HG03280 (cell line): ENCODE results near the gene HSPA1A.
A peak's percentile ranks its signal among the peaks of the same experiment; 100 is the strongest.
"Not testable (repeated sequence)": the region's sequence is repeated elsewhere in the genome, so short reads cannot be mapped to it uniquely, and the experiment has no call there.

Experiments
- ATAC-seq: cut with Tn5 transposase; IDR thresholded peaks from one replicate; pipeline ENCODE4 v1.9.1; 2021; ENCODE audit warnings: mild to moderate bottlenecking, moderate library complexity; ENCODE audit not compliant: unreplicated experiment

HSPA1A gene

DNA sequence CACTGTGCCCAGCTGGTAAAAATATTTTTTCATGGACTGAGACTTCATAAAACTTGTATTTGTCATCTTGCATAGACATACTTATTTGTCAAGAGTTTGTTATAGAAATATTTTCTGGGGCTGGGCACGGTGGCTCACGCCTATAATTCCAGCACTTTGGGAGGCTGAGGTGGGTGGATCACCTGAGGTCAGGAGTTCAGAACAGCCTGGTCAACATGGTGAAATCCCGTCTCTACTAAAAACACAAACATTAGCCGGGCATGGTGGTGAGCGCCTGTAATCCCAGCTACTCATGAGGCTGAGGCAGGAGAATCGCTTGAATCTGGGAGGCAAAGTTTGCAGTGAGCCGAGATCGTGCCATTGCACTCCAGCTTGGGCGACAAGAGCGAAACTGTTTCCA is 6.7 kb upstream of the HSPA1A start:
- ATAC-seq, result not testable (repeated sequence)

- no peak for ATAC-seq
Measured at GRCh38 chr6:31811645-31812044, 3.7 kb upstream of the HSPA1A start.

- no peak for ATAC-seq
Measured at GRCh38 chr6:31813465-31813849, 1.9 kb upstream of the HSPA1A start.

GRCh38 chr6:31814677-31815024 is 692 bp upstream of the HSPA1A start:
- ATAC-seq, result peak; percentile 38

DNA sequence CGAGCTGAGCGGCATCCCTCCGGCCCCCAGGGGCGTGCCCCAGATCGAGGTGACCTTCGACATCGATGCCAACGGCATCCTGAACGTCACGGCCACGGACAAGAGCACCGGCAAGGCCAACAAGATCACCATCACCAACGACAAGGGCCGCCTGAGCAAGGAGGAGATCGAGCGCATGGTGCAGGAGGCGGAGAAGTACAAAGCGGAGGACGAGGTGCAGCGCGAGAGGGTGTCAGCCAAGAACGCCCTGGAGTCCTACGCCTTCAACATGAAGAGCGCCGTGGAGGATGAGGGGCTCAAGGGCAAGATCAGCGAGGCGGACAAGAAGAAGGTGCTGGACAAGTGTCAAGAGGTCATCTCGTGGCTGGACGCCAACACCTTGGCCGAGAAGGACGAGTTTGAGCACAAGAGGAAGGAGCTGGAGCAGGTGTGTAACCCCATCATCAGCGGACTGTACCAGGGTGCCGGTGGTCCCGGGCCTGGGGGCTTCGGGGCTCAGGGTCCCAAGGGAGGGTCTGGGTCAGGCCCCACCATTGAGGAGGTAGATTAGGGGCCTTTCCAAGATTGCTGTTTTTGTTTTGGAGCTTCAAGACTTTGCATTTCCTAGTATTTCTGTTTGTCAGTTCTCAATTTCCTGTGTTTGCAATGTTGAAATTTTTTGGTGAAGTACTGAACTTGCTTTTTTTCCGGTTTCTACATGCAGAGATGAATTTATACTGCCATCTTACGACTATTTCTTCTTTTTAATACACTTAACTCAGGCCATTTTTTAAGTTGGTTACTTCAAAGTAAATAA is 2.0 kb downstream of the HSPA1A start:
- not testable (repeated sequence) for ATAC-seq

DNA sequence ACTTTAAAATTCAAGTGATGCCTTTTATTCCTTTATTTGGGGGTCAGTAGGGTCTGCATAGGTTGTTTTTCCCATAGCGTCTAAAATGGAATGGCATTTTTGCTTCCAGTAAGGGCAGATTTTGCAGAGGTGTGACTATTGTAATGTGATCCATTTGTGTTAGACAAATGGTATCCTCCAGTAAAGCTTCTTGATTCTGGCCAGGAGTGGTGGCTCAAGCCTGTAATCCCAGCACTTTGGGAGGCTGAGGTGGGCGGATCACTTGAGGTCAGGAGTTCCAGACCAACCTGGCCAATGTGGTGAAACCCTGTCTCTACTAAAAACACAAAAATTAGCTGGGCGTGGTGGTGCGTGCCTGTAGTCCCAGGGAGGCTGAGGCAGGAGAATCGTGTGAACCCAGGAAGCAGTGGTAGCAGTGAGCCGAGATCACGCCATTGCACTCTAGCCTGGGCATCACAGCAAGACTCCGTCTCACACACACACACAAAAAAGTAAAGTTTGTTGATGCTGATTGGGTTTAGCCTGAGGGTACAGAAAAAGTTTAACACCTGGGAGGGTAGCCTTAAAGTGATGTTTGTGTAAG is 2.7 kb downstream of the HSPA1A start:
- not testable (repeated sequence) for ATAC-seq

DNA sequence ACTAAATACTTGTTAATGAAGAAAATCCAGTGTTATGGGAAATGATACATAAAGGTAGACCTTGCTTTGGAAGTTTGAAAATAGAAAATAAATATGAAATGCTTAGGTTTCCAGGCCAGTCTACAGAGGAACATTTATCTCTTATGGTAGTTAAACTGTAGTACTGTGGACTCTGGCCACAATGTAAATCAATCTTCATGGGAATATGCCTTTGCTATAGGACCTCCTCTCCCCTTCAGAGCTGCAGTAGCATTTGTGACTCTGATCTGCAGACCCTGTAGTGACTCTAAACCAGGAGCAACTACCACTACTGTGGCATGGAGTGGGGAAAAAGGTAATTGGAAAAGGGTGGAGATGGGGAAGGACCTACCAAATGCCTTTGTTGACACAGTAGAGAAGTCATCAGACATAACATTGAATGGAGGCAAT is 4.5 kb downstream of the HSPA1A start:
- no peak for ATAC-seq

DNA sequence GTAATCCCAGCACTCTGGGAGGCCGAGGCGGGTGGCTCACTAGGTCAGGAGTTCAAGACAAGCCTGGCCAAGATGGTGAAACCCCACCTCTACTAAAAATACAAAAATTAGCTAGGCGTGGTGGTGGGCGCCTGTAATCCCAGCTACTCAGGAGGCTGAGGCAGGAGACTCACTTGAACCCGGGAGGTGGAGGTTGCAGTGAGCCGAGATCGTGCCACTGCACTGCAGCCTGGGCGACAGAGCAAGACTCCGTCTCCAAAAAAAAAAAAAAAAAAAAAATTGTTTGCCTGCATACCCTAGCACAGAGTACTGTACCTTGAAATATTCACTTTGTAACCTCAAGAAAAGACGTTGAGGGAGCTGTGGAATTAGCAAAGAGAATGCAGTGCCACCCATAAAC is 5.1 kb downstream of the HSPA1A start:
- not testable (repeated sequence) for ATAC-seq

DNA sequence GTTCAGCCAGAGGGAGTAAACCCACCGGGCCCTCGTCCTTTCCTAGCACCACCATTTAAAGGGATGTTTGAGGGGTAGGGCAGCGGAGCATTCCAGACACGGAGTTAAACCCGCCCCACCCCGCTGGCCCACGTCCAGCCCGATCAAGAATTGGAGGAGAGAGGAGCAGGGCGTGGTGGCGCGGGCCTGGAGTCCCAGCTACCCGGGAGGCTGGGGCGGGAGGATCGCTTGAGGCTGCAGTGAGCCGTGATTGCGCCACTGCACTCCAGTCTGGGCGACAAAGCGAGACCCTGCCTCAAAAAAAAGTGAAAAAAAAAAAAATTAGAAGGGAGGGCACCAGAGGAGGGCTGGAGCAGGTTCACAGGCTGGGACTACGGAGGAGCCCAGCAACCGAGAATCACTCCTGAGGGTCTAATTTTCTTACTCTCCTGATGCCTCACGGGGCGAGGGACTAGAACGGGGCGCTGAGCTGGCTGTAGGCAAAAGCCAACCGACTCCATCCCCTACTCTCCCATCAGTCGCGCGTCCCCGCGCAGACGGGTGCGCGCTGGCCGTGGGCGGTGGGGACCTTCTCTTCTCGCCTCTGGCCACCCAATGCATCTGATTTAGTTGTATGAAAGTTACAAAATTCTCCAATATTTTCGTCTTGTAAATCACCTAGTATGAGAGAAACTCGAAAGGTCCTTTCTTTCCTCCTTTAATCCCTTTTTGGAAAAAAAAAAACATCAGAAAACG is 6.1 kb downstream of the HSPA1A start:
- peak; percentile 44 for ATAC-seq

DNA sequence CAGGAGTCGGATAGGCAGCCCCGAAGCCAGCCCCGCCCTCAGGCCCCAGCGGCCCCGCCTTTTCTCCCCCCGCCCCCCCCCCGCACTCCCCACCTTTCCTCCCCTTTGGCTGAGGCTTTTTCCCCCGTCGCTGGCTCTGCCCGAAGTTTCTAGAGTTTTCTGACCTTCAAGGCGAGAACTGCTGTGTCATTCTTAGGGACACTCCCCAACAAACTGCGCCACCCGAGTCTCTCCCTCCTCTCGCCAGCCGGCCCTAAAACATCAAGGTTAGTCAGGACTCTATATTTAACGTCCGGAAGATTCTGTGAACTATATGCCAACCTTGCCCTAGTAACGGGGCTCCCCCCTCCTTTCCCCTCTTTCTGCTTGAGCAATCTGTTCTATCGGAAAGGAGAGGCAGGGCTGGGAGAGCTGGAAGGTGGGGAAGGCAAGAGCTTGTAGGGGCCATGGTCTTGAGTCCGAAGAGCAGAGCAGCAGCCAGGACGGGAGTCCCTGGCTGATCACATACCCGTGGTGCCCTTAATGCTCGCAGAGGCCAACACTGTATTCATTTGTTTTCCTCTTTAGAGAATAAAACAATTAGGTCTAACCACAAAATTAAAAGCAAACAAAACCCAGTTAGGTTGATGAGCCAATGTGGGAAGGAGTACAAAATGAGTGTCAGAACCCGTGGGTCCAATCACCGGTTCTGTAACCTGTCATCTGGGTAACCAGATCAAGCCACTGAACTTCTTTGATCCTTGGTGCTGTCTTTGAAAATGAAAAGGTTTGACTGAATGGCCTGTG is 6.9 kb downstream of the HSPA1A start:
- ATAC-seq, result peak; percentile 34

DNA sequence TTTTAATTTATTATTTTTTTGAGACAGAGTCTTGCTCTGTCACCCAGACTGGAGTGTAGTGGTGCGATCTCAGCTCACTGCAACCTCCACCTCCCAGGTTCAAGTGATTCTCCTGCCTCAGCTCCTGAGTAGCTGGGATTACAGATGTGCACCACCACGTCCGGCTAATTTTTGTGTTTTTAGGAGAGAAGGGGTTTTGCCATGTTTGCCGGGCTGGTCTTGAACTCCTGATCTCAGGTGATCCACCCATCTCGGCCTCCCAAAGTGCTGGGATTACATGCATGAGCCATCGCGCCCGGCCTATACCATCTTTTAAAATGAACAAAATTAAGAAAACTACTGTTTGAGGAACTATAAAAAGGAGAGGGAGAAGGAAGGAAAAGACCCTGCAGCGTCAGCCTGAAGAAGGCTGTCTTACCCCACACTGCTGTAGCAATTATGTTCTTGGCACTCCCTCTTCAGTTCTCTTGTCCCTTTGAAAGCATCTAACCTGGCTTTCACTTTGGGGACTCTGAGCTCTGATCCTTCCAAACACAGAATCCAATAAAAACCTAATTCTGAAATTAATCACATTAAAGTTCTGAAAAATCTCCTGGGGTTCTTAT is 8.4 kb downstream of the HSPA1A start:
- ATAC-seq, result not testable (repeated sequence)

GRCh38 chr6:31825553-31825952 is 10.2 kb downstream of the HSPA1A start:
- no peak for ATAC-seq

GRCh38 chr6:31826793-31827285 is 11.5 kb downstream of the HSPA1A start:
- ATAC-seq, result no peak

DNA sequence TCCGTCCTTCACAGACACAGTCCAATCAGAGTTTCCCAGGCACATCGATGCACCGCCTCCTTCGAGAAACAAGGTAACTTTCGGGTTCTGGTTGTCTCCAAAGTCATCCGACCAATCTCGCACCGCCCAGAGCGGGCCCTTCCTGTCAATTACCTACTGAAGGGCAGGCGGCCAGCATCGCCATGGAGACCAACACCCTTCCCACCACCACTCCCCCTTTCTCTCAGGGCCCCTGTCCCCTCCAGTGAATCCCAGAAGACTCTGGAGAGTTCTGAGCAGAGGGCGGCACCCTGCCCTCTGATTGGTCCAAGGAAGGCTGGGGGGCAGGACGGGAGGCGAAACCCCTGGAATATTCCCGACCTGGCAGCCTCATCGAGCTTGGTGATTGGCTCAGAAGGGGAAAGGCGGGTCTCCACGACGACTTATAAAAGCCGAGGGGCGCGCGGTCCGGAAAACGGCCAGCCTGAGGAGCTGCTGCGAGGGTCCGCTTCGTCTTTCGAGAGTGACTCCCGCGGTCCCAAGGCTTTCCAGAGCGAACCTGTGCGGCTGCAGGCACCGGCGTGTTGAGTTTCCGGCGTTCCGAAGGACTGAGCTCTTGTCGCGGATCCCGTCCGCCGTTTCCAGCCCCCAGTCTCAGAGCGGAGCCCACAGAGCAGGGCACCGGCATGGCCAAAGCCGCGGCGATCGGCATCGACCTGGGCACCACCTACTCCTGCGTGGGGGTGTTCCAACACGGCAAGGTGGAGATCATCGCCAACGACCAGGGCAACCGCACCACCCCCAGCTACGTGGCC is 12.1 kb downstream of the HSPA1A start, which contains the start of gene HSPA1B:
TSS of gene HSPA1B (plus strand) at position 453 of the 794 bp plus-strand sequence. CDS start at position 666, 213 bp downstream.
- peak; percentile 68 for ATAC-seq

DNA sequence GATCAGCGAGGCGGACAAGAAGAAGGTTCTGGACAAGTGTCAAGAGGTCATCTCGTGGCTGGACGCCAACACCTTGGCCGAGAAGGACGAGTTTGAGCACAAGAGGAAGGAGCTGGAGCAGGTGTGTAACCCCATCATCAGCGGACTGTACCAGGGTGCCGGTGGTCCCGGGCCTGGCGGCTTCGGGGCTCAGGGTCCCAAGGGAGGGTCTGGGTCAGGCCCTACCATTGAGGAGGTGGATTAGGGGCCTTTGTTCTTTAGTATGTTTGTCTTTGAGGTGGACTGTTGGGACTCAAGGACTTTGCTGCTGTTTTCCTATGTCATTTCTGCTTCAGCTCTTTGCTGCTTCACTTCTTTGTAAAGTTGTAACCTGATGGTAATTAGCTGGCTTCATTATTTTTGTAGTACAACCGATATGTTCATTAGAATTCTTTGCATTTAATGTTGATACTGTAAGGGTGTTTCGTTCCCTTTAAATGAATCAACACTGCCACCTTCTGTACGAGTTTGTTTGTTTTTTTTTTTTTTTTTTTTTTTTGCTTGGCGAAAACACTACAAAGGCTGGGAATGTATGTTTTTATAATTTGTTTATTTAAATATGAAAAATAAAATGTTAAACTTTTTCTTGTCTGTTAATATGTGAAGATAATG is 14.4 kb downstream of the HSPA1A start:
- ATAC-seq, result no peak

GRCh38 chr6:31830886-31831335 is 15.6 kb downstream of the HSPA1A start:
- no peak for ATAC-seq

DNA sequence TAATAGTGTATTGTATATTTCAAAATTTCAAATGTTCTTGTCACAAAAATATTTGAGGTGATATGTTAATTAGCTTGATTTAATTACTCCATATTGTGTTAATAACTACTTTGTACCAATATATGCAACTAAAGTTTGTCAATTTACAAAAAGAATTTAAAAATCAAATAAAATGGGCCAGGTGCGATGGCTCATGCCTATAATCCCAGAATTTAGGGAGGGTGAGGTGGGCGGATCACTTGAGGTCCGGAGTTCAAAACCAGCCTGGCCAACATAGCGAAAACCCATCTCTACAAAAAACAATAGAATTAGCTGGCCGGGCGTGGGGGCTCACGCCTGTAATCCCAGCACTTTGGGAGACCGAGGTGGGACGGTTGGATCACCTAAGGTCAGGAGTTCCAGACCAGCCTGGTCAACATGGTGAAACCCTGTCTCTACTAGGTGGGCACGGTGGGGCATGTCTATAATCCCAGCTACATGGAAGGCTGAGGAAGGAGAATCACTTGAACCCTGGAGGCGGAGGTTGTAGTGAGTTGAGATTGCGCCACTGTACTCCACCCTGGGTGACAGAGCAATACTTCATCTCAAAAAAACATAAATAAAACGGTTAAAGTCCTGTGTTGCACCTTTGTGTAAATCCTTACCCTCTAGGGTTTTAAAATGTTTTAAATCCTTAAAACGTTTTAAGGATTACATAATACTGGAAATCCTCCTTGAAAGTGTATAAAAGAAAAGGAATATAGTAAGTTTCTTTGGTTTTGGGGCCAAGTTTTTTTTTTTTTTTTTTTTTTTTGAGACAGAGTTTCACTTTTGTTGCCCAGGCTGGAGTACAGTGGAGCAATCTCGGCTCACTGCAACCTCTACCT is 16.2 kb downstream of the HSPA1A start:
- no peak for ATAC-seq
